Breast epithelium (tissue), 4 donors: Measurements from ENCODE around the gene ABHD2. TPM values are rescaled to one million over a fixed set of nuclear protein-coding genes. Genes with fewer than 3 reads are reported as not detected.

Experiments
- DNase-seq, 2 donors: peaks; one replicate each; pipeline ENCODE4 v3.0.0-alpha.2; 2019; ENCODE audit warnings: low spot score in 2 of 2
- H3K27ac ChIP-seq, 2 donors: fragments of 200-600 bp; sonication (generic) in 1 of 2; one replicate each; pipeline ENCODE4 v1.5.1; 2016 to 2019; ENCODE audit warnings: mild to moderate bottlenecking in 1 of 2
- H3K27me3 ChIP-seq, 2 donors: fragments of 200-600 bp; sonication (generic) in 1 of 2; one replicate each; pipeline versions ENCODE4 v1.5.1 to v1.6.0; 2017 to 2019; ENCODE audit warnings: control low read depth in 1 of 2, mild to moderate bottlenecking in 1 of 2
- H3K36me3 ChIP-seq: fragments of 200-600 bp; one replicate; pipeline ENCODE4 v1.5.1; 2019
- H3K4me1 ChIP-seq, 2 donors: fragments of 200-600 bp; sonication (generic); one replicate each; pipeline ENCODE4 v1.5.1; 2016 to 2019; ENCODE audit warnings: control low read depth in 1 of 2
- H3K4me3 ChIP-seq, 3 donors: fragments of 200-600 bp; sonication (generic); 1 replicate in 2 of 3; 2 replicates in 1 of 3; pipeline ENCODE4 v1.5.1; 2016 to 2019; ENCODE audit warnings: mild to moderate bottlenecking in 3 of 3, moderate library complexity in 2 of 3
- H3K9me3 ChIP-seq, 2 donors: fragments of 200-600 bp; sonication (generic) in 1 of 2; one replicate each; pipeline ENCODE4 v1.5.1; 2016 to 2019; ENCODE audit warnings: control low read depth in 1 of 2
- POLR2A ChIP-seq: fragments of 450-650 bp; IDR thresholded peaks from one replicate; pipeline ENCODE4 v1.6.1; 2016; ENCODE audit warnings: antibody characterized with exemption, mild to moderate bottlenecking, moderate library complexity
- POLR2AphosphoS5 ChIP-seq, 3 donors: sonication (generic); formaldehyde crosslinking; IDR thresholded peaks; one replicate each; pipeline ENCODE4 v1.6.1; 2017; ENCODE audit warnings: antibody characterized with exemption in 3 of 3
- intact Hi-C: fragments of 100-400 bp; cut with DNase I; formaldehyde crosslinking; loops from one replicate; pipeline ENCODE4 v1.15.1; 2023; ENCODE audit warnings: low total_unique reads
- total RNA-seq, 3 donors: library from RNA; depleted of rRNA; stranded (reverse); fragments of >200 nt; gene quantifications; one replicate each; pipeline ENCODE4 v1.1.0, GENCODE V29; 2016
- TF ChIP-seq, protein P1 (sequence below), 3 donors: fragments of 450-650 bp; IDR thresholded peaks; one replicate each; pipeline ENCODE4 v1.5.1; 2016 to 2017; ENCODE audit warnings: antibody characterized with exemption in 3 of 3, mild to moderate bottlenecking in 3 of 3, moderate library complexity in 3 of 3

The ABHD2 gene
- total RNA-seq, 3 donors from 2014 or later, result 76.7 to 91.2 (median 80.3) TPM

DNA sequence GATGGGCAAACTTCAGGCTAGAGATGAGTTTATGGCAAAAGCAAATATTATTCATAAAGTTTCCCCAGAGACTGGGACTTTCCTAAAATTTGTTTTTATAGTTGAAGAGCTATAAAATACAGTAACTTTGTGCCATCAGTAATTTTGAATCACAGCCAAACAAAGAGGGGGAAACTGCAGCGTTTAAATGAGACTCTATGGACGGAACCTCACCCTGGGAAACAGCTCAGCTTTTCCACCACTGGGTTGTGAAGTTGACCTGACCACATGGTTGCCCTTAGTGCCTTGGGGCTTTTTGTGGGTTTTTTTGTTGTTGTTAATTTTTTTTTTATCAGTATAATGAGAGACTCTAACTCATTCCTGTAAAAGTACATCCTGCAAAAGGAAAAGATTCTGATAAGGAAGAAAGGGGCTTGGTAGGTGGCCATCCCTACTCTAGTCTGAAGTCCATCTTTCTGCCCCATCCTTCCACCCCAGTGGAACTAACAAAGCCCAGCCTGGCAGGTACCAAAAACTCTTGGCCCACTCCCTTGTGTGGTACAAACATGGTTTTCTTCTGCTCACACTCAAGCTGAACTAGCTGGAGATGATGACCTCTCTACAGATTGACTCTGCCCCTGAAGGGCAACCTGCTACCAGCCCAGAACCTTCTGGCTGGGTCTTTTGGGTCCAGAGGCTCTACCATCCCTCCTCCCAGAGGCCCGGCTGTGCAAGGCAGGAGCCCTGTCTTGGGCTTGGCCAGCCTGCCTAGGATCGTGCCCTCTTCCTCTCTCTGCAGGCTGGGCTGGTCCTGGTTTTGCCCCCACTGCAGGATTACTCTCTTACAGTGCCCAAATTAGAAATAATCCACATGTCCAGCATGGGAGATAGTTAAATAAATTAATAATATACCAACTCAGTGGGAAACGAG lies 92.0 kb downstream of the ABHD2 start:
- no peaks in the 10 kb centered on the region for H3K36me3 ChIP-seq

DNA sequence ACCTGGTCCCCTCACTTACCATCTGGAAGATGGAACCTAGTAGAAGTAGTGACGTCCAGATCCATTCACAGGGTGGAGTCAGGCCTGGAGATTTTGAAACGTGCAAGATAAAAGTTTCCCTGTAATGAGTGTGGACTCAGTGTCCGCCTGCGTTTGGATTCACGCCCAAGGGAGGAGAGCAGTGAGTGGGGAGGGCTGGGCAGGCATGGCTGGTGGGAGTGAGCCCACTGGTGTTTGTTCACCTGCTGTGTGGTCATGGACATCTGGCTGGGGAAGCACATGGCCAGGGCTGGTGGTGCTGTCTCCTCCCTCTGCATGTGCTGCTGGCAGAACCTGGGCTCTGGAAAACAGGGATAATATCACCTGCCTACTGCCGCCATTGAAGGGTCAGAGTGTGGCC lies 96.1 kb downstream of the ABHD2 start:
- Histone ChIP-seq H3K4me3 (no peak overlapping the region), H3K9me3 (no peaks in the 10 kb centered on the region), H3K36me3 (peaks cover 9% of the 10 kb centered on the region), H3K27ac (no peak overlapping the region), H3K27me3 (no peaks in the 10 kb centered on the region), H3K4me1 (no peaks in the 10 kb centered on the region)
- DNase-seq, result no peak
- TF ChIP-seq POLR2AphosphoS5 (IDR thresholded peaks at IDR 0.05) (no peak), POLR2A (no peak)
- TF ChIP-seq, protein P1, sequence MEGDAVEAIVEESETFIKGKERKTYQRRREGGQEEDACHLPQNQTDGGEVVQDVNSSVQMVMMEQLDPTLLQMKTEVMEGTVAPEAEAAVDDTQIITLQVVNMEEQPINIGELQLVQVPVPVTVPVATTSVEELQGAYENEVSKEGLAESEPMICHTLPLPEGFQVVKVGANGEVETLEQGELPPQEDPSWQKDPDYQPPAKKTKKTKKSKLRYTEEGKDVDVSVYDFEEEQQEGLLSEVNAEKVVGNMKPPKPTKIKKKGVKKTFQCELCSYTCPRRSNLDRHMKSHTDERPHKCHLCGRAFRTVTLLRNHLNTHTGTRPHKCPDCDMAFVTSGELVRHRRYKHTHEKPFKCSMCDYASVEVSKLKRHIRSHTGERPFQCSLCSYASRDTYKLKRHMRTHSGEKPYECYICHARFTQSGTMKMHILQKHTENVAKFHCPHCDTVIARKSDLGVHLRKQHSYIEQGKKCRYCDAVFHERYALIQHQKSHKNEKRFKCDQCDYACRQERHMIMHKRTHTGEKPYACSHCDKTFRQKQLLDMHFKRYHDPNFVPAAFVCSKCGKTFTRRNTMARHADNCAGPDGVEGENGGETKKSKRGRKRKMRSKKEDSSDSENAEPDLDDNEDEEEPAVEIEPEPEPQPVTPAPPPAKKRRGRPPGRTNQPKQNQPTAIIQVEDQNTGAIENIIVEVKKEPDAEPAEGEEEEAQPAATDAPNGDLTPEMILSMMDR (IDR thresholded peaks at IDR 0.05), result no peak
- intact Hi-C loops, result no loop called here

More for the DNA sequence above, 92.0 kb downstream of the ABHD2 start:
- Histone ChIP-seq H3K4me3 (no peak overlapping the region), H3K27ac (no peak overlapping the region), H3K9me3 (no peaks in the 10 kb centered on the region), H3K27me3 (no peaks in the 10 kb centered on the region), H3K4me1 (no peaks in the 10 kb centered on the region)
- intact Hi-C loops, result loop anchor here (10.0 kb wide), 1 partner anchor 125 kb away; no protein-coding TSS in a partner anchor
- DNase-seq, result no peak
- TF ChIP-seq, protein P1 (IDR thresholded peaks at IDR 0.05), result no peak
- TF ChIP-seq POLR2AphosphoS5 (IDR thresholded peaks at IDR 0.05) (no peak), POLR2A (no peak)

DNA sequence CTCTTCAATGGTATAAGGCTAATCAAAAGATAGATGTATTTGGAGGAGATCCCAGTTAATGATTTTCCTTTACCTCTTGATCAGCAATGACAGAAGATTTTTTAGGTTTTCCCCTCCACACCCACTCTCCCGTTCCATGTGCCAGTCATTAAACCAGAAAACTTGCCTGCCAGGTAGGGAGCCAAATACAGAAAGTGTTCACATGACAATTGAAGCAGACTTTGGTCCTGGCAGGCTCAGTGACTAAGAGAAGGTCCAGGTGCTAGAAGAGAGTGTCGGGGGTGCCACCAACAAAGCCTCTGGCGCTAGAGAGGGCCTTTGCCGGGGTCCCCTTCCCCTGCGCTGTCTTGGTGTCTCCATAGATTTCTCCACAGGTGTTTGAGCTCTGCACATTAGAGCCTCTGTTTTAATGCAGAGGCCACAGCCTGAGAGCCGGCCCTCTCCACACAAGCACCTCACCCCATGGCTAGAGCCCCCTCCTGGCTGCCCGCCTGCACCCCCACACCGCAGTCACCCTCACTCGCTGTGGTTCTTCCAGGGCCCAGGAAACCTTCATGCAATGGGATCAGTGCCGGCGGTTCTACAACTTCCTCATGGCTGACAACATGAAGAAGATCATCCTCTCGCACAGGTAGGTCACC lies 96.8 kb downstream of the ABHD2 start:
- H3K4me1 ChIP-seq, result no peaks in the 10 kb centered on the region
- H3K4me3 ChIP-seq, result no peak overlapping the region
- H3K27me3 ChIP-seq, result no peaks in the 10 kb centered on the region
- TF ChIP-seq POLR2AphosphoS5 (IDR thresholded peaks at IDR 0.05) (no peak), POLR2A (no peak)
- TF ChIP-seq, protein P1 (IDR thresholded peaks at IDR 0.05), result no peak
- H3K9me3 ChIP-seq, result no peaks in the 10 kb centered on the region
- intact Hi-C loops, result no loop called here
- H3K36me3 ChIP-seq, result peaks cover 9% of the 10 kb centered on the region
- no peak for DNase-seq
- no peak overlapping the region for H3K27ac ChIP-seq

DNA sequence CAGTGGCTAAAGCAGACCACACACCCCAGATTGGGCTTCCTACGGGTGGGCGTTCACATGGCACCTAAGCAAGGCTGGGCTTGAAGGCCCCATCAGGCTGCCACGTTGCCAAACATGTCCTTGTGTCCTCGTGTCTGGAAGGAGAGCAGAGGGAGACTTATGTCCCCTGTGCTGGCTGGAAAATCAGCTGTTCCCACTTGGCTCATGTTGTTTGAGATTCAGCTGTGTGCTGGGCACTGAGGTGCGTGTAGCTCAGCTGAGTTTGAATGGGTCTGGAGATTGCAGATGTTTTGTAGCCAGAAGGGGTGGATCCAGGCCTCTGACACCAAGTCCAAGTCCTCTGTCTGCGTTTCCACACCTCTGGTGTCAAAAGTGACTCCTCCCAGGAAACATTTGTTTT lies 98.5 kb downstream of the ABHD2 start:
- TF ChIP-seq POLR2A (no peak), POLR2AphosphoS5 (IDR thresholded peaks at IDR 0.05) (no peak)
- TF ChIP-seq, protein P1 (IDR thresholded peaks at IDR 0.05), result no peak
- H3K27me3 ChIP-seq, result no peaks in the 10 kb centered on the region
- no peak overlapping the region for H3K27ac ChIP-seq
- H3K4me1 ChIP-seq, result no peaks in the 10 kb centered on the region
- no peaks in the 10 kb centered on the region for H3K9me3 ChIP-seq
- DNase-seq, result no peak
- H3K4me3 ChIP-seq, result no peak overlapping the region
- intact Hi-C loops, result no loop called here
- H3K36me3 ChIP-seq, result peaks cover 9% of the 10 kb centered on the region
